Fibroblast of pulmonary artery (primary cell): ENCODE results near the gene CSAG1.
"Not testable (repeated sequence)": the region's sequence is repeated elsewhere in the genome, so short reads cannot be mapped to it uniquely, and the experiment has no call there.

Experiments
- DNase-seq: peaks from one replicate; pipeline ENCODE4 v3.0.0-alpha.2; 2010; ENCODE audit warnings: low read depth
- H3K4me3 ChIP-seq: replicated peaks from 2 replicates; pipeline ENCODE4 v1.5.1; 2011; ENCODE audit warnings: low read depth, mild to moderate bottlenecking, control low read depth, low read length, moderate library complexity
- TF ChIP-seq, protein P1 (sequence below): IDR thresholded peaks from 2 replicates; pipeline ENCODE4 v1.5.1; 2011; ENCODE audit warnings: mild to moderate bottlenecking, control low read depth, low read length, inconsistent platforms; ENCODE audit errors: missing control alignments

Gene CSAG1, protein sequence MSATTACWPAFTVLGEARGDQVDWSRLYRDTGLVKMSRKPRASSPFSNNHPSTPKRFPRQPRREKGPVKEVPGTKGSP

GRCh38 chrX:152733261-152733975, at the start of gene CSAG1, which contains the start of gene MAGEA12:
TSS of gene CSAG1 (minus strand) at chrX:152733721. CDS start at chrX:152732460, 1,261 bp downstream.
TSS of gene MAGEA12 (plus strand) at chrX:152733757. CDS start at chrX:152736162, 2,405 bp downstream.
- no peak within 1 kb of the TSS for H3K4me3 ChIP-seq
- TF ChIP-seq, protein P1, sequence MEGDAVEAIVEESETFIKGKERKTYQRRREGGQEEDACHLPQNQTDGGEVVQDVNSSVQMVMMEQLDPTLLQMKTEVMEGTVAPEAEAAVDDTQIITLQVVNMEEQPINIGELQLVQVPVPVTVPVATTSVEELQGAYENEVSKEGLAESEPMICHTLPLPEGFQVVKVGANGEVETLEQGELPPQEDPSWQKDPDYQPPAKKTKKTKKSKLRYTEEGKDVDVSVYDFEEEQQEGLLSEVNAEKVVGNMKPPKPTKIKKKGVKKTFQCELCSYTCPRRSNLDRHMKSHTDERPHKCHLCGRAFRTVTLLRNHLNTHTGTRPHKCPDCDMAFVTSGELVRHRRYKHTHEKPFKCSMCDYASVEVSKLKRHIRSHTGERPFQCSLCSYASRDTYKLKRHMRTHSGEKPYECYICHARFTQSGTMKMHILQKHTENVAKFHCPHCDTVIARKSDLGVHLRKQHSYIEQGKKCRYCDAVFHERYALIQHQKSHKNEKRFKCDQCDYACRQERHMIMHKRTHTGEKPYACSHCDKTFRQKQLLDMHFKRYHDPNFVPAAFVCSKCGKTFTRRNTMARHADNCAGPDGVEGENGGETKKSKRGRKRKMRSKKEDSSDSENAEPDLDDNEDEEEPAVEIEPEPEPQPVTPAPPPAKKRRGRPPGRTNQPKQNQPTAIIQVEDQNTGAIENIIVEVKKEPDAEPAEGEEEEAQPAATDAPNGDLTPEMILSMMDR: no peak
- DNase-seq: no peak

- not testable (repeated sequence) for H3K4me3 ChIP-seq, DNase-seq
Measured at GRCh38 chrX:152769549-152770289, 36.2 kb upstream of the CSAG1 start, which contains the start of gene MAGEA6. TSS of gene MAGEA6 (minus strand) at chrX:152769689. CDS start at chrX:152767650, 2,039 bp downstream.

DNA sequence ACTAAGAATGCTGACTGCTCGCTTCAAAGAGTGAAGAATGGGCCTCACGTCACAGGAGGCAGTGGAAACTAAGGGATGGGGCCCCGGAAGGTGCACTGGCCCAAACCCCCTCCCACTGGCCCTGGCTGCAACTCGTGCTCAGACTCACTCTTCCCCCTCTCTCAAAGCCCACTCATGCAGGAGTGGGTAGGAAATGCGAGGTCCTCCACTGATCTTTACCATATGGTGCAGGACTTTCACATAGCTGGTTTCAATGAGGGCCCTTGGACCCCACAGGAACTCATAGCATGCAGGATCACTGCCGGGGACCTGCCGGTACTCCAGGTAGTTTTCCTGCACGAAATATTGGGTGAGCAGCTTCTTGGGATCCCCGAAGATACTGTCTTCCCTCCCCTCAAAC, 33.0 kb upstream of the CSAG1 start:
- DNase-seq, H3K4me3 ChIP-seq: not testable (repeated sequence)

DNA sequence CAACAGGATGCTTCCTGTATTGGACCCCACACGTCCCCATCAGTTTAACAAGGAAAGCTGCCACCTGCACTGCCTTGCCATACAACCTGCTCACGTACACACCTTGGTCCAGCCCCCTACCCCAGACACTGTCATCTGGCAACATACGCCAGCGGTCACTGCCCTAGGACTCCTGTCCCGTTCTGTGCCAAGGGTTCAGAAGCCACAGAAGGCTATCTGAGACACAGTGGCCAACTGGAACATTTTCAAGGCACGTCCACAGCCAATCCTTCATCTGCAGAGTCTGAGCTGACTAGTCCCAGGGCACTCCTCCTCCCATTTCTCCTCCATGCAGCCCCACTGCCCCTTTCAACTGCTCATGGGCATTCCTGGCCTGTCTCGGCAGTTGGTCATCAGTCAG, 28.1 kb upstream of the CSAG1 start:
- DNase-seq, H3K4me3 ChIP-seq: not testable (repeated sequence)

- not testable (repeated sequence) for H3K4me3 ChIP-seq, DNase-seq
Measured at GRCh38 chrX:152759544-152759943, 26.0 kb upstream of the CSAG1 start.

DNA sequence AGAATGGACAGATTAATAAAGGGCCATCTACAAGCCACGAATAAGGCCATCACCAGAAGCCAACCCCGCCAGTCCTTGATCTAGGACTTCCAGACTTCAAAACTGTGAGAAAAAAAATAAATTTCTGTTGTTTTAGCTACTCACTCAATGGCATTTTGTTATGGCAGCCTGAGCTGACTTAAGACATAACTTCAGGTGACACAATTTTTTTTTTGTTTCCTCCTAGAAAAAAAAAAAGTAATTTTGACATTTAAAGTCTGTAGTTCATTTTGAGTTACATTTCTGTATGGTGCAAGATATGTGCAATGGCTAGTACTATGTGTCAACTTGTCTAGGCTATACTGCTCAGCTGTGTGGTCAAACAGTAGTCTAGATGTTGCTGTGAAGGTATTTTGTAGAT, 25.4 kb upstream of the CSAG1 start, which contains the start of gene CSAG3:
Gene CSAG3 (plus strand): TSS at position 301 of the 400 bp plus-strand sequence.
- DNase-seq, H3K4me3 ChIP-seq: not testable (repeated sequence)

- not testable (repeated sequence) for H3K4me3 ChIP-seq, DNase-seq
Measured at GRCh38 chrX:152754871-152755270, 21.4 kb upstream of the CSAG1 start.

- not testable (repeated sequence) for DNase-seq, H3K4me3 ChIP-seq
Measured at GRCh38 chrX:152753686-152754650, 20.4 kb upstream of the CSAG1 start, which contains the start of gene MAGEA2. TSS of gene MAGEA2 (minus strand) at chrX:152753842. CDS start at chrX:152751363, 2,479 bp downstream.

DNA sequence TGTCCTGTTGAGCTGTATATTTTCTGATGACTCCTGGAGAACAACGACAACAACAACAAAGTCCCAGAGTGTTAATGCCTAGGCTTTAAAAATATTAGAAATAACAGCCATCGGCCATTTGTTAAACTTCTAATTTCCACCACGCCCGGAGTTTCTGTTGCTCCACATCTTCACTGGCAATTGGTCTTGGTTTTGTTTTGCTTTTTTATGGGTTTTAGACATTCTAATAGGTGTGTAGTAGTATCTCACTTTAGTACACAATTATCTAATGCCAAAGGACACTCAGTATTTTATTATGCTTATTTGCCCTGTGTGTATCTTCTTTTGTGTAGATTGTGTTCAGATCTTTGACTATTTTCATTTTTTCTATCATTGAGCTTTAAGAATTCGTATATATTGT, 5.0 kb upstream of the CSAG1 start:
- H3K4me3 ChIP-seq: no peak overlapping the region
- TF ChIP-seq, protein P1: no peak
- DNase-seq: no peak

- DNase-seq: not testable (repeated sequence)
Measured at GRCh38 chrX:152736528-152736927, 3.0 kb upstream of the CSAG1 start.

More at GRCh38 chrX:152736528-152736927, 3.0 kb upstream of the CSAG1 start:
- H3K4me3 ChIP-seq: not testable (repeated sequence)
